Measurements from ENCODE around the gene ZNF185. TPM values are rescaled to one million over a fixed set of nuclear protein-coding genes. Genes with fewer than 3 reads are reported as not detected.
A peak's percentile ranks its signal among the peaks of the same experiment; 100 is the strongest.

ZNF185 gene
- total and polyA plus RNA-seq, 2 donors (not counting 3 experiments of a cell fraction or from before 2014, with no cell fraction given): 18.7 to 31.6 TPM

DNA sequence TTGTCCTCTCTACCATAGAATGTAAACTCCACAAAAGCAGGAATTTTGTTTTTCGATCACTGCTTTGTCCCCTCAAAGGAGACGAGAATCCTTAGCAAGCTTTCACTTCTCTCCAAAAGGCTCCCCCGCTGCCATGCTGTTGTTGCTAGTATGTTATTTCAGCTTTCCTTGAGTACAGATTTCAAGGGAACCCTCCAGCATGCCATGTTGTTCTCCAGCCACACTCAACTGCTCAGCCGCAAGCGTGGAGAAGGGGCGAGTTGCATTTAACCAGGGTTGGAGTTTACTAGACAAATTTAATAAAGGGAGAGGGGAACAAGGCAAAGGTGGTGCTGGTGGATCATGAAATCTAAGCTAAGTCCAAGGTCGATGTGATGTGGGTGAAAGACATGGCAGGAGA, 43.9 kb upstream of the ZNF185 start:
- TF ChIP-seq EZH2 (IDR thresholded peaks at IDR 0.05; ENCODE audit: borderline replicate concordance, low read depth, low read length, severe bottlenecking): no peak
- no peak for TF ChIP-seq POLR2A (IDR thresholded peaks at IDR 0.05; ENCODE audit: low read depth, low read length)
- TF ChIP-seq, protein P1, sequence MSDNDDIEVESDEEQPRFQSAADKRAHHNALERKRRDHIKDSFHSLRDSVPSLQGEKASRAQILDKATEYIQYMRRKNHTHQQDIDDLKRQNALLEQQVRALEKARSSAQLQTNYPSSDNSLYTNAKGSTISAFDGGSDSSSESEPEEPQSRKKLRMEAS (IDR thresholded peaks at IDR 0.05; ENCODE audit: insufficient read depth, insufficient read length): no peak
- Histone ChIP-seq H2AFZ (ENCODE audit: low read depth, low read length) (no peak overlapping the region), H3K36me3 (ENCODE audit: control insufficient read depth in 2 of 2, extremely low read depth in 1 of 2, insufficient read depth in 2 of 2, low read length in 2 of 2) (peaks cover 0 to 4% of the 10 kb centered on the region in 2 experiments), H3K4me2 (ENCODE audit: insufficient read depth, low read length) (no peak overlapping the region), H4K20me1 (replicated peaks; ENCODE audit: control insufficient read depth, extremely low read depth, insufficient read depth, low read length) (no peaks in the 10 kb centered on the region), H3K9me3 (replicated peaks; ENCODE audit: control insufficient read depth, insufficient read depth, low read length) (no peaks in the 10 kb centered on the region), H3K27me3 (ENCODE audit: control insufficient read depth in 2 of 2, insufficient read depth in 2 of 2, low read length in 2 of 2) (no peaks in the 10 kb centered on the region), H3K4me3 (replicated peaks in 1 of 3; ENCODE audit: insufficient read depth in 1 of 3, low read depth in 1 of 3, low read length in 3 of 3) (no peak overlapping the region), H3K9me1 (replicated peaks; ENCODE audit: control insufficient read depth, extremely low read depth, insufficient read depth, low read length) (no peaks in the 10 kb centered on the region), H3K27ac (ENCODE audit: insufficient read depth, low read depth, low read length) (no peak overlapping the region), H3K9ac (replicated peaks; ENCODE audit: extremely low read depth, insufficient read depth, low read length) (no peak overlapping the region), H3K4me1 (ENCODE audit: control insufficient read depth, extremely low read depth, insufficient read depth, low read length) (no peaks in the 10 kb centered on the region), H3K79me2 (ENCODE audit: control insufficient read depth, insufficient read depth, low read length) (no peaks in the 10 kb centered on the region)
- CTCF ChIA-PET: no interaction called here
- no TSS peak for BruUV-seq (replicated peaks)
- dilution Hi-C loops (cut with MboI; ENCODE audit: extremely low pct_ligation_motif_present, low sequenced_read_pairs) (no loop called here), intact Hi-C loops (cut with micrococcal nuclease) (no loop called here)
- POLR2A ChIA-PET: no interaction called here
- DNase-seq (ENCODE audit: low read depth, low spot score): no peak
- peak; percentile 15 for FAIRE-seq

DNA sequence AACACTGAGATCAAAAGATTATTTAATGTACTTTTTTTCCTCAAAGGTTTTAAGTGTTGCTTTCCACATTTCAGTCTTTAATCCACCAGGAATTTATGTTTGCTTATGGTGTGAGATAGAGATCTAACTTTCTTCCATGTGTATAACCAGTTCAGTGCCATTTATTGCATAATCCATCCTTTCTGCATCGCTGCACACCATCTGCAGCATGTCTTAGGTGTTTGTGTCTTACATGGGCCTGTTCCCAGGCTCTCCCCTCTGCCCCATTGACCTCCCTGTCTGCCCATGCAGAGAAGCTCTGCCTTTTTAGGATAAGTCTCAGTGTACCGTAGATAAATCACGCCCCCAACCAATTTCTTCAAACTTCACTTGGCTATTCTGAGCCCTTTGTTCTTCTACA, 36.8 kb upstream of the ZNF185 start:
- FAIRE-seq (no peak), DNase-seq (ENCODE audit: low read depth, low spot score) (no peak)
- intact Hi-C loops (cut with micrococcal nuclease): no loop called here
- H3K4me1 ChIP-seq (ENCODE audit: control insufficient read depth, extremely low read depth, insufficient read depth, low read length): no peaks in the 10 kb centered on the region
- ChIA-PET CTCF (no interaction called here), POLR2A (no interaction called here)
- no peaks in the 10 kb centered on the region for H4K20me1 ChIP-seq (replicated peaks; ENCODE audit: control insufficient read depth, extremely low read depth, insufficient read depth, low read length)
- no peaks in the 10 kb centered on the region for H3K79me2 ChIP-seq (ENCODE audit: control insufficient read depth, insufficient read depth, low read length)
- no peaks in the 10 kb centered on the region for H3K27me3 ChIP-seq (ENCODE audit: control insufficient read depth in 2 of 2, insufficient read depth in 2 of 2, low read length in 2 of 2)
- no peak overlapping the region for H2AFZ ChIP-seq (ENCODE audit: low read depth, low read length)
- no peak overlapping the region for H3K4me2 ChIP-seq (ENCODE audit: insufficient read depth, low read length)
- H3K9ac ChIP-seq (replicated peaks; ENCODE audit: extremely low read depth, insufficient read depth, low read length): no peak overlapping the region
- no peak overlapping the region for H3K4me3 ChIP-seq (replicated peaks in 1 of 3; ENCODE audit: insufficient read depth in 1 of 3, low read depth in 1 of 3, low read length in 3 of 3)
- peaks cover 3 to 4% of the 10 kb centered on the region in 2 experiments for H3K36me3 ChIP-seq (ENCODE audit: control insufficient read depth in 2 of 2, extremely low read depth in 1 of 2, insufficient read depth in 2 of 2, low read length in 2 of 2)
- BruUV-seq (replicated peaks): no TSS peak
- no peaks in the 10 kb centered on the region for H3K9me1 ChIP-seq (replicated peaks; ENCODE audit: control insufficient read depth, extremely low read depth, insufficient read depth, low read length)
- dilution Hi-C loops (cut with MboI; ENCODE audit: extremely low pct_ligation_motif_present, low sequenced_read_pairs): no loop called here
- H3K27ac ChIP-seq (ENCODE audit: insufficient read depth, low read depth, low read length): no peak overlapping the region
- TF ChIP-seq, protein P2, sequence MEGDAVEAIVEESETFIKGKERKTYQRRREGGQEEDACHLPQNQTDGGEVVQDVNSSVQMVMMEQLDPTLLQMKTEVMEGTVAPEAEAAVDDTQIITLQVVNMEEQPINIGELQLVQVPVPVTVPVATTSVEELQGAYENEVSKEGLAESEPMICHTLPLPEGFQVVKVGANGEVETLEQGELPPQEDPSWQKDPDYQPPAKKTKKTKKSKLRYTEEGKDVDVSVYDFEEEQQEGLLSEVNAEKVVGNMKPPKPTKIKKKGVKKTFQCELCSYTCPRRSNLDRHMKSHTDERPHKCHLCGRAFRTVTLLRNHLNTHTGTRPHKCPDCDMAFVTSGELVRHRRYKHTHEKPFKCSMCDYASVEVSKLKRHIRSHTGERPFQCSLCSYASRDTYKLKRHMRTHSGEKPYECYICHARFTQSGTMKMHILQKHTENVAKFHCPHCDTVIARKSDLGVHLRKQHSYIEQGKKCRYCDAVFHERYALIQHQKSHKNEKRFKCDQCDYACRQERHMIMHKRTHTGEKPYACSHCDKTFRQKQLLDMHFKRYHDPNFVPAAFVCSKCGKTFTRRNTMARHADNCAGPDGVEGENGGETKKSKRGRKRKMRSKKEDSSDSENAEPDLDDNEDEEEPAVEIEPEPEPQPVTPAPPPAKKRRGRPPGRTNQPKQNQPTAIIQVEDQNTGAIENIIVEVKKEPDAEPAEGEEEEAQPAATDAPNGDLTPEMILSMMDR (IDR thresholded peaks at IDR 0.05; ENCODE audit: extremely low read depth in 1 of 2, insufficient read depth in 1 of 2, low read depth in 1 of 2, low read length in 2 of 2): no peak
- TF ChIP-seq, protein P1 (IDR thresholded peaks at IDR 0.05; ENCODE audit: insufficient read depth, insufficient read length): no peak
- TF ChIP-seq EZH2 (IDR thresholded peaks at IDR 0.05; ENCODE audit: borderline replicate concordance, low read depth, low read length, severe bottlenecking): no peak
- no peak for TF ChIP-seq FOS (IDR thresholded peaks at IDR 0.05; ENCODE audit: borderline replicate concordance, insufficient read depth, low read length)
- no peak for TF ChIP-seq POLR2AphosphoS5 (IDR thresholded peaks at IDR 0.05; ENCODE audit: insufficient read depth, low read depth, low read length)
- TF ChIP-seq JUN (IDR thresholded peaks at IDR 0.05; ENCODE audit: borderline replicate concordance, insufficient read depth, insufficient read length, low read depth): no peak
- no peak for TF ChIP-seq GATA2 (IDR thresholded peaks at IDR 0.05; ENCODE audit: insufficient read depth, insufficient read length, low read depth, low read length)
- no peak for TF ChIP-seq MYC (IDR thresholded peaks at IDR 0.05; ENCODE audit: low read depth, low read length)
- no peak for TF ChIP-seq POLR2A (IDR thresholded peaks at IDR 0.05; ENCODE audit: low read depth, low read length)
- no peaks in the 10 kb centered on the region for H3K9me3 ChIP-seq (replicated peaks; ENCODE audit: control insufficient read depth, insufficient read depth, low read length)

All from endothelial cell of umbilical vein (primary cell).